Middle frontal gyrus (tissue), 1 donor: ENCODE results near the gene FMN1.
"Not testable (repeated sequence)": the region's sequence is repeated elsewhere in the genome, so short reads cannot be mapped to it uniquely, and the experiment has no call there.

Experiments used
- DNase-seq: peaks from one replicate; pipeline ENCODE4 v3.0.0-alpha.2; 2015; ENCODE audit warnings: low spot score; ENCODE audit errors: extremely low spot score

The FMN1 gene

DNA sequence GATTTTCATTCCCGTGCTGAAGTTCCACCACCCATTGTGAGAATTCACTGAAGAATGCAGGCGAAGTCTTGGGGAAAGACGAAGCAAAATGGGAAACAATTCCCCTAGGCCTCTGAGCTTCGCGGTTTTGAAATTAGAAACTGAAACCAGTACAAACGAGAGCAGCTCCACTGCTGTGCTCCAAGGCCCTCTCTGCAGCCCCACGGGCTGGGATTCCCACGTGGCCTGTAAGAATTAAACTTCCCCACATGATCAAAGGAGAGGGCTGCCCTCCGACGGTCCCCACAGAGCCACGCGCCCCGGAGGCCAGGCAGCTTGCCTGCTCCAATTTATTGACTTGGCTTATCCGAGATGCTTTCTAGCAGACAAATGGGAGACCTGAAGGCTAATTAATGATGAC is 332.8 kb downstream of the FMN1 start:
- no peak for DNase-seq

- no peak for DNase-seq
Observed at GRCh38 chr15:32861174-32861573, 333.3 kb downstream of the FMN1 start.

GRCh38 chr15:32859996-32860395 is 334.5 kb downstream of the FMN1 start:
- DNase-seq: no peak

GRCh38 chr15:32859251-32859650 is 335.3 kb downstream of the FMN1 start:
- no peak for DNase-seq

GRCh38 chr15:32857732-32858131 is 336.8 kb downstream of the FMN1 start:
- DNase-seq: no peak

DNA sequence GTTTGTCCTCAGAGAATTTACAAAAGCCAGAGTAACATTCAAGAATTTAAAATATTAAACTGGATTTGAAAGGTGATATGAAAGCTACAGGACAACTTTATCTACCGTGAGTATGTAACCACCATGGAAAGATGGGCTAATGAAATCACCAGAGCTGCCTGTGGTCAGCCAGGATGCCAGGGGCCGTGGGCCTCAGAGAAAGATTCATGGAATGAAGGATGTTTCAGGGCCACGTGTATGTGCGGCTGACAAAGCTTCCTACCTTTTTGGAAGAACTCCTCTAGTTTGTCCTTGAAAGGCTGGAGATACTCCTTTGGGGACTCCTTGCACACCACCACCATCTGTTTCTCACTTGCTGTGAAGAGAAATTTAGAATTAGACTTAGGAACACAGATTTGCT is 337.8 kb downstream of the FMN1 start:
- no peak for DNase-seq

DNA sequence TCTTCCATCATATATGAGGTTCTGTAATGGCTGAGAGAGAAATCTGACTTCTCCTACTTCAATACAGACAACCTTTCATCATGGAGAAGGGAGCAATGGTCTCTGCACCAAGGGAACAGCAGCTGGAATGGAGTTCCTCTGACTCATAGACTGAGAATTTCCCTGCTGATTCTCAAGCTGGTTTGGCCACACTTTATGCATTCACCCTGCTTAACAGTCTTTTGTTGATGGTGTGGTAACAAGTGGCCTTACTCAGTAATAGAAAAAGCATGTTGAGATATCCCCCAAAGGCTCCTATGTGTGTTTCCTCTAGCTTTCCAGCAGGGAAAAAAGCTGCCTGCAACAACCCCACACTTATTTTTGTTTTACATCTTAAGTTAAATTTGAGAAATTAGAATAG is 338.6 kb downstream of the FMN1 start:
- DNase-seq: no peak

DNA sequence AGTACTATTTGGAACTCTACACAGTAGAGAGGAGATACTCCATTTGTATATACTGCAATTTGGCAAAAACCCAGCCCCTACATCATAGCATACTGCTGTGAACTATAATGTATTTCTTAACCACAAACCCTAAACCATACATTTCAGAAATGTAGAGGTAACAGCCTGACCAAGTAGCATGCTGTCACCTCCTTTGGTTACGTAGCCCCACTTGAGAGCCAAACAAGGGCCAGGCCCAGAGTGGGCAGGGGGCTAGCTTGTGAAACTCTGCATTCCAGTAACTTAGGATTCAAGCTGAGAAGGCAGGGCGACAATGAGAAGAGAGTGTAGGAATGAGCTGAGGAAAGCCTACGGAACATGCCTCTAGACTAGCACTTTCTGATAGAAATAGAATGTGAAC is 340.9 kb downstream of the FMN1 start:
- DNase-seq: no peak

- DNase-seq: no peak
Observed at GRCh38 chr15:32852771-32853170, 341.7 kb downstream of the FMN1 start.

DNA sequence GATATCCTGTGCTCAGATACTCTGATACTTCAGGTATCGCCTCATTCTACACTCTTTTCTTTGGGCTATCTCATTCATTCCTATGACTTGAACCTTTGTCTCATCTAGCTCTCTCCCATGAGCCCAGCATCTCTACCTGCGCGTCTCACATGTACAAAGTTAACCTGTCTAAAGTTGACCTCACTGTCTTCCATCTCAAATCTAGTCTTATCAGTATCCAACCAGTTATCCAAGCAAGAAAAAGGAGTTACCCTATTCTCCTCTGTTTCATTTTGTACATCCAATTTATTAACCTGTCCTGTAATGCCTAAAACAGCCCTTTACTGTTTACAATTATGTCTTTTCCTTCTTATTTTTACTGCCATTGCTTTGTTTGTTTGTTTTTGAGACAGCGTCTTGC is 342.5 kb downstream of the FMN1 start:
- no peak for DNase-seq

- DNase-seq: no peak
Observed at GRCh38 chr15:32851572-32851971, 342.9 kb downstream of the FMN1 start.

DNA sequence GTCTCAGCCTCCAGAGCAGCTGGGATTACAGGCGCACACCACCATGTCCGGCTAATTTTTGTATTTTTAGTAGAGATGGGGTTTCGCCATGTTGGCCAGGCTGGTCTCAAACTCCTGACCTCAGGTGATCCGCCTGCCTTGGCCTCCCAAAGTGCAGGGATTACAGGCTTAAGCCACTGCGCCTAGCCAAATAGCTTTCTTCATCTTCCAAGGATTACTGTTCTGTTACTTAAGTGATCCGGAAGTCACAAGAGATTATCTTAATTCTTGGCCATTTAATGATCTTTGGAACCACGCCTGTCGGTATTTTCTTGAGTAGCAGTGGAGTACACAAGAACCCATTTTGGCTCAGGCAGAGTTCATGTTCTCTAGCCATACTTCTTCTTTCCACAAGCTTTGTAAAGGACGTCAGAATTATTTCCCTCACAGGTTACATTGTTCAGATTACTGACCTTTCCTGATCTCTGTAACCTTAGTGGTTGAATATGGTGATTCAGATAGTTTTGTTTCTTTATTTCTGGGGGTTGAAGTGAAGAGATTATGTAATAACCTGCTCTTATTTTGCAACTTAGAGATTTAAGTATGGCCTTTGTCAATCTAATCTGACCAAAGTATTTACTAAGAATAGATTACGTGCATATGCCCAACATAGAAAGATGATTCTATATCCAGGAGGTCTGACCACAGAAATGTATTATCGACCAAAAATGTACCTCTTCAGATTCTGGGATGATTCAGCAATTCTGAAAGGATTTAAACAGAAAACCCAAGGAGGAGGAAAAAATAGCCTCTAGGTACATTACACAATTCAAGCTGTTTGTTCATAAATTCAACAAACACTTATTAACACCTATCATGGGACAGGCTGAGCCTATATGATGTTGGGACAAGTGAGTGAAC is 344.5 kb downstream of the FMN1 start:
- no peak for DNase-seq

GRCh38 chr15:32846671-32847070 is 347.8 kb downstream of the FMN1 start:
- not testable (repeated sequence) for DNase-seq

DNA sequence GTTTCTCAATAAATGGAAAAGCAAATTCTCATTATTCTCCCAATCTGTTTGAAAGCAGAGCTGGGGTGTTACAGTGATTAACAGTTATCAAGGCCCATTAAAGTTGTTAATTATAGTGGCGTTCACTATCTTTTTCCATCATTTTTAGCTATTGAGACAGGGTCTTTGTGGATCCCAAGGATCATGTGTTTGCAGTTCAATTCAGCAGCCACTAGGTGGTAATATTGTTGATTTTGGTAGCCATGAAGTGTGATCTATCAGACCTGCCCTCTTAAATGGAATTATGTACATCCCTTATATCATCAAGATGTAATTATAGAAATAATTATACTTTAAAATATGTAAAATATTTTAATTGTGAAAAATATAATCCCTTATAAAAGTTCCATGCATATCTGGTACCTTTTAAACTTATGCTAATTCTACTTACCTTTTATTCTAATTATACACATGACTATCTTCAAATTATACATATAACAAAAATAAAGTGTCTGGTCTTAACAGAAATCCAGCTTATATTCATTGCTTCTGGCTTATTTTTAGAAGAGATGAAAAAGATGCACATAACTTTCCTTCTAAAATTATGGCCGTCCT is 350.3 kb downstream of the FMN1 start:
- DNase-seq: no peak

GRCh38 chr15:32843219-32843815 is 351.2 kb downstream of the FMN1 start:
- no peak for DNase-seq

- no peak for DNase-seq
Observed at GRCh38 chr15:32842081-32842480, 352.4 kb downstream of the FMN1 start.

GRCh38 chr15:32840507-32841245 is 353.8 kb downstream of the FMN1 start:
- DNase-seq: no peak

- peak; percentile 36 for DNase-seq
Observed at GRCh38 chr15:32838820-32839219, 355.7 kb downstream of the FMN1 start.

DNA sequence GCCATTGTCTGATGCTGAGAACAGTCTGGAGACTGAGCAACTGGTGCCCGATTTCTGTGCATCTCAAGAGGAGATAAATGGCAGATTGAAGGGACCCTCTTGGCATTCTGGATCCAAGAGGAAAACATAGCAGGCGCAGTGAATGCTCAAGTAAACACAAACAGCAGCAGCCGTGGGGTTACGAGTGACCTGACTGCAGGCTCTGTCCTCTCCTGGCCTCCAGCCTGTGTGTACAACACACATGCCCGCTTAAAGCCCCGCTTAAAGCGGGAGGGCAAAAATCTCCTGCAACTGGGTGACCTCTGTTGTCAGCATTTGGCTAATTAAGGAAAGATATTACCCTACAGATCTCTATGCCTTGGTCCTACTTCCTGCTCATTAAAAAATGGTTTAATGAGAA is 356.2 kb downstream of the FMN1 start:
- DNase-seq: no peak

DNA sequence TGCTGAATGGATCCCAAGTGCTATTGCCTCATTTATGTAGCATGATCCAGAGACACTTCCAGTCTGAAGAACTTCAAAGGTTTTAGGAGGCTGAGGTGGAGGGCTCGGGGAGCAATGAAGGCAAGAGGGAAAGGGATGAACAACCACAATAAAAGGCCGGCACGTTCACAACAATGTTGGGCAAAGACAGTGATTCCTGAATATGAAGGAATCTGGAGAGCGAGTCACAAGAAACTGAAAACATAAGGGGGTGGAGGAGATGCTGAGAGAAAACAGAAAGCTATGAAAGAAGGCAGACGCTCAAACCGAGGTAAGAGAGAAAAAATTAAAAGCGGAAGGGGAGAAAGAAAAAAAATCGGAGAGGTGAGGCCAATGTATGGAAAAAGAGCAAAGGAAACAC is 356.6 kb downstream of the FMN1 start:
- DNase-seq: no peak

DNA sequence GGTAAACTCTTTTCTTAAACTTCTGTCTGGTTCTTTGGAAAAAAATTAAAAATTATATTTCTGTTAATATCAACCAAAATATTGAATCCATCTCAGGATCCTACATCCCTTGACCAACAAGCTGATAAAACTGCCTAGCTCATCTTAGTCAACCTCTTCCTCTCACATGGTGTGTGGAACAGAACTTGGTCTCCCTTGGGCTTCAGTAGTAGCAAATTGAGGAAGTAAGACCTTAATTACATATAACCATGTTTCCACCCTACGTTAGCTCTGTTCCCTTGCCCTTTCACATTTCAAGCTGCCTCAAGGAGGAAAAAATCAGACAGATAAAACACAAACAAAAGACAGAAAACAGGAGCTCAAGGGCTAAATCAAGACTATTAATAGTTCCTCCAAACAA is 360.4 kb downstream of the FMN1 start:
- no peak for DNase-seq

DNA sequence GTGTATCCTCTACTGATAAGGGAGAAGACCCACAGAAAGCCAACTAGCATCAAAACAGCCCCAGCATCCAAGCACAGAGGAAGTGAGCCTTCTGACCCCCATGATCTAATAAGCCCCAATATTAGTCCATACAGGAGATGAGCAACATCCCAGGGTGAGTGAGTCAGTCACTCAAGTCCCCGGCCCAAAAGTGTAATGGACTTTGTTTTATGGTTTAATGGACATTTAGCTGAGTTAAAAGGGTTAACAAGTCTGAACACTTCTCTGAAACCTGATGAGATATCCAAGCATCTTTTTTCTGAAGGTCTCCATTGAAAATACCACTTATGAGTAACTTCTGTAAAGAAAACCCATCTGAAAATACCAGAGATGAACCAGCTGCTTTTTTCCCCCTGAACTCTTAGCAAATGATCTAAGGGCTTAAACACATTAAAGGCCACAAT is 361.1 kb downstream of the FMN1 start:
- DNase-seq: no peak
